T follicular helper cell (primary cell): ENCODE data around the gene TRAP1.
A peak's percentile ranks its signal among the peaks of the same experiment; 100 is the strongest.

Experiments used
- DNase-seq: peaks from one replicate; pipeline ENCODE4 v3.0.0-alpha.2; 2020; ENCODE audit warnings: low read depth

Gene TRAP1

GRCh38 chr16:3713587-3714242, 3.6 kb downstream of the TRAP1 start:
- no peak for DNase-seq

- no peak for DNase-seq
These were observed 4.4 kb downstream of the TRAP1 start for GRCh38 chr16:3712861-3713372.

- no peak for DNase-seq
These were observed 10.9 kb downstream of the TRAP1 start for GRCh38 chr16:3706253-3707012.

GRCh38 chr16:3702082-3702481, 15.2 kb downstream of the TRAP1 start:
- DNase-seq: no peak

DNA sequence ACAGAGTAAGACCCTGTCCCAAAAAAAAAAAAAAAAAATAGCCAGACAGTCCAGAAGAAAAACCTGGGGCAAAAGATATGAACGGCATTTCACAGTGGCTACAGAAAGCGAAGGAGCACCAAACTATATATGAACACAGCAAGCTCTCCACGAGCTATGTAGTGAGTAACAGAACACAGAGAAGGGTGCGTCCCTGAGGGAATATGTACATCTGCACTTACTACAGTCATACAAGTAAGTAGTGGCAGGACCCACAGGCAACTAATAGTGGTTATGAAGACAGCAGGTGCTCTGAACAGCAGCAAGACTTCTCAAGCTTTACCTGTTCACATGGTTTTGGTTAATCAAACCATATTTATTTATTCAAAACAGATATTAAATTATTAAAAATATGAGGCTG, 15.8 kb downstream of the TRAP1 start:
- DNase-seq: no peak

DNA sequence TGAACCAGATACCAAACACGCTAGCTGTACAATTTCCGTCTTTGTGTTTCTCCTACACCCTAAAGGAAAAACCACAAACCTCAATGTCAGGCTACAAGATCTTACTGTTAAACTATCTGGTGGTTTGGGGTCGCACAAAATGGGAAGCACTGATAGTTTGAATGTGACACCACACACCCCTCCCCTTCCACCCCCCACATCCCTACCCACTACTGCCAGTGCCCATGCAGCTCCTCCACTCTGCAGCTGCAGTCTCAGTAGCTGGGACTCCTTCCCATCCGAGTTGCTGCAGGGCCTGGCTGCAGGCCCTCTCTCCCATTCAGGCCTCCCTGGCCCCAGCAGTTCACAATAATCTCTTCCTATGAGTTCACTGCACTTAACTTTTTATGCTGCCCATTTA, 18.4 kb downstream of the TRAP1 start:
- no peak for DNase-seq

DNA sequence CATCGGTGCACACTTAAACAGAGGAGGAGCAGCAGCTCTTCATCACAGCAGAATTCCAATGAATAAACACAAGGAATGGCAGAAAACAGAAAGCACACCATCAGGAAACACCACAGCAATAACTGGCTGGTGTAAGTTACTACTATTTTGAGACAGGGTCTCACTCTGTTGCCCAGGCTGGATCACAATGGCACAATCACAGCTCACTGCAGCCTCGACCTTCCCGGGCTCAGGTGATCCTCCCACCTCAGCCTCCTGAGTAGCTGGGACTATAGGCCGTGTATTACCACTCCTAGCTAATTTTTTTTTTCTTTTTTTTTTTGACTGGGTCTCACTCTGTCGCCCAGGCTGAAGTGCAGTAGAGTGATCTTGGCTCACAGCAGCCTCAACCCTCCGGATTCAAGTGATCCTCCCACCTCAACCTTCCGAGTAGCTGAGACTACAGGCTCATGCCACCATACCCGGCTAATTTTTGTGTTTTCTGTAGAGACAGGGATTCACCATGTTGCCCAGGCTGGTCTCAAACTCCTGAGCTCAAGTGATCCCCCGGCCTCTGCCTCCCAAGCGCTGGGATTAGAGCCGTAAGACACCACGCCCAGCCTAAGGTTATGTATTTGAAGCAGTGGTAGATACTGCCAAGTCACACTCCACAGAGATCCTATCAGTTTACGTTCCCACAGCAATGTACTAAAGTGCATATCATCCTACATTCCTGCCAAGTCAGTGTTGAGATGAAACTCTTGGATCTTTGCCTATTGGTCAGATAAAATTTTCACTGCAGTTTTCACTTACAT, 20.7 kb downstream of the TRAP1 start:
- DNase-seq: no peak

GRCh38 chr16:3695610-3696369, 21.5 kb downstream of the TRAP1 start:
- DNase-seq: no peak

GRCh38 chr16:3694051-3694450, 23.3 kb downstream of the TRAP1 start:
- no peak for DNase-seq

DNA sequence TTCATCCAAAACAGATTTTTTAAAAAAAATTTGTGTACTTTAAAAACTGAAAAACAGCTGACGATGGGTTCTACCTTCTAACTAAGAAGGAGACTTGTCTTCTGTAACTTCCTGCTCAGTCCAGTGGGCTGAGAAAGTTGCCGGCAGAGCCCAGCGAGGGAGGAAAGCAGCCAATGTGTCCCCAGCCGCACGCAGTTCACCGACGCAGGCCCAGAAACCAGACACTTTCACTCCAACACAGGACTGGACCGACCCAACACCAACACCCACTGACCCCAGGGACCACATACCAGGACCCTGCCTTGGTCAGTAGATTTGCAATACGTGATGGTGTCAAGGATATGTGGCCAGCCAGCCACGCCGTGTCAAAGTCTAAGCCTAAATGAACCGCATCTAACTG, 25.6 kb downstream of the TRAP1 start:
- DNase-seq: no peak

GRCh38 chr16:3690980-3691720, 26.2 kb downstream of the TRAP1 start:
- DNase-seq: no peak

DNA sequence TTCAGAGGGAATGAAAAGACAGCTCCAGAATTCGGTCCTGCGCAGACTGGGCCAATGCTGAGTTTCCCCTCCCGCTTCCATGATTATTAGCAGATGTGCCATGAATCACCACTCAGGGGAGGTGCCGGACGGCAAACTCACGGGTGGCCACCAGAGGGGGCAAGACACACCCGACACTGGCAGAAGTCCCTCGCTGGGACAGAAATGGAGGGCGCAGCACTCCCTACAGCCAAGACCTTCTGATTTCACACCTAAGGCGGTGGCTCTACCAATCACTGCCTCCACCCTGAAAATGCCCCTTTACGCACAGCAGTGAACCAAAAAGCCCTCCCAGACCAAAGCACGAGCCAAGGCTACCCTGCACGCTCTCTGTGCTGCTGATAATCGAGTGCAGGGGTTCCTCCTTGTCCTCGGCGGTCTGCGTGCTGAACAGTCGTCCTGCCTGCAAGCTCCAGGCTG, 26.8 kb downstream of the TRAP1 start:
- peak; percentile 72 for DNase-seq

DNA sequence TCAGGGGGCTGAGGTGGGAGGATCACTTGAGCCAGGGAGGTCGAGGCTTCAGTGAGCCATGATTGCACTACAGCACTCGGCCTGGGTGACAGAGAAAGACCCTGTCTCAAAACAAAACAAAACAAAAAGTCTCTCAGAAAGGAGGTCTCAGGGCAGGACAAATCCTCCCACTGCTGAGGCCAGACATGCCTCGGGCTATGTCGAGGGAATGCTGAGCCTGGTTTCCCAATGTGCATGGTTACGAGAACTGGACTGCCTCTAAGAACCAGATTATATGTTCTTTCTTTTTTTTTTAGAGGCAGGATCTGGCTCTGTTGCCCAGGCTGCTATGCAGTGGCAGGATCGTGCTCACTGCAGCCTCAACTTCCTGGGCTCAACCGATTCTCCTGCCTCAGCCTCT, 27.6 kb downstream of the TRAP1 start:
- no peak for DNase-seq

- DNase-seq: no peak
These were observed 29.5 kb downstream of the TRAP1 start for GRCh38 chr16:3687792-3688191.

GRCh38 chr16:3687021-3687420, 30.3 kb downstream of the TRAP1 start:
- no peak for DNase-seq

DNA sequence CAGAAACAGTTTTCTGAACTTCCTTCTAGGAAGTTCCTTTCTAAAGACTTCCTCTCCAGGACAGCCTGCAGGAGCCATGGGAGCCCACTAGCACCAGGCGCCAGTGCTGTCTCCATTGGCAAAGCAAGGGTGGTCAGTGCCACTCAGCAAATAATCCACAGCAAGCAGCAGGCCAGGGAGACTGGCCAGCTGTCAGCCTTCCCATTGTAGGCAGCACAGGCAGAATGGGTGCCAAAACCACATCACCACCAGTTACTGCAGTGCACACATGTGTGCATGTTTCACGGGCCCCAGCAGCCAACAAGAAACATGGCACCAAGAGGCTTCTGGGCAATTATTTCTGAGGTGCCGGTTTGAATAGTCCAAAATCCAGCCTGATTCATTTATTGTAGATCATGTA, 36.1 kb downstream of the TRAP1 start:
- no peak for DNase-seq

DNA sequence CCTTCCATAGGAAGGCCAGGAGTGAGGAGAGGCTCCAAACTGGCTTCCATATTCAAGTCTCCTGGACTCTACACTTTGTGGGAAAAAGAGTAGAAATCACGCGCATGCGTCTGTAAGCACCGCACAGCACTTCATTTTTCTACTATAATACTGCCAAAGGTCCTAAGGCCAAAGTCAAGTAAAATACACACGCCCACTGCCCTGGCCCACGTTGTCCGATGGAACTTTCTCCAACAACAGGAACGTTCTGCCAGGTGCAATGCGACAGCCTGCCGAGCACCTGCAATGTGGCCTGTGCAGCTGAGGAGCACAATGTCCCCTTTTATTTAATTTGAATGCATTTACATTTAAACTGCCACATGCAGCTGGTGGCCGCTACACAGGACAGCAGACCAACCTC, 39.3 kb downstream of the TRAP1 start:
- DNase-seq: no peak

DNA sequence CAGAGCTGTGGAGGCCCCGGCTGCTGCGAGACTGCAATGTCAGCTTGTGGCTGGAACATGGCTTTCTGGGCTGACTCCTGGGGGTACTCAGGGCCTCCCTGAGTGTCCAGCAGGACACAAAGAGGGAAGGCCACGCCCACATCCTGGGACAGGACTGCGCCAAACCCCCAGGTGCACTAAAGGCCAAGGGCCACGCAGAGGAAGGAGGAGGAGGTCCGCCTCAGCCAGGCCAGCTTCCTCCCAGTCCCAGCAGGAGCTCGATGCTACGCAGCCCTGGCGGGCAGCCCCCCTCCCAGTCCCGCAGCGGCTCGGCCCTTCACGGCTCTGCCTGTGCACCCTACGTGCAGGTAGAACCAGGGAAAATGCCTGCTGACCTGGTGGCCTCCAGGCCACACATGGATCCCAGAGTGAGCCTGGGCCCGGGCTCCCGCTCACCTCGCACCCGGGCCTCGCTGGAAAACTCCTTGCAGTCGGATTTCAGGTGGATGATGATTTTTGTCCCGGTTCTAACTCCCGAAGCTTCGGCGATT, 41.7 kb downstream of the TRAP1 start:
- no peak for DNase-seq

GRCh38 chr16:3674513-3675295, 42.6 kb downstream of the TRAP1 start:
- DNase-seq: no peak
